ENCODE data around the gene MARK2. TPM values are rescaled to one million over a fixed set of nuclear protein-coding genes. Genes with fewer than 3 reads are reported as not detected.
"Not testable (repeated sequence)": the region's sequence is repeated elsewhere in the genome, so short reads cannot be mapped to it uniquely, and the experiment has no call there.

Gene MARK2
- polyA plus RNA-seq, 3 donors from 2014 or later: 28.6 to 73.8 (median 31.6) TPM

GRCh38 chr11:63850920-63851319 is 12.0 kb downstream of the MARK2 start:
- Mint-ChIP-seq H3K36me3 (peaks cover 0 to 5% (median 3%) of the 10 kb centered on the region in 3 donors), H3K27me3 (ENCODE audit: low read depth in 3 of 3) (peaks cover 0 to 4% (median 2%) of the 10 kb centered on the region in 3 donors), H3K4me1 (peaks cover 76 to 84% of the 10 kb centered on the region in 2 donors), H3K4me3 (peak overlapping the region; percentile 61 to 89 (median 76)), H3K27ac (peak overlapping the region; percentile 51 to 97 (median 94)), H3K9me3 (no peaks in the 10 kb centered on the region)
- DNase-seq: no peak

- no peak for DNase-seq
Measured at GRCh38 chr11:63851364-63851763, 12.5 kb downstream of the MARK2 start.

GRCh38 chr11:63853476-63853875 is 14.6 kb downstream of the MARK2 start:
- H3K4me1 Mint-ChIP-seq: peaks cover 76 to 87% of the 10 kb centered on the region in 2 donors
- peaks cover 0 to 5% (median 3%) of the 10 kb centered on the region in 3 donors for H3K36me3 Mint-ChIP-seq
- no peak for DNase-seq
- H3K4me3 Mint-ChIP-seq: peak overlapping the region in 3 of 5 donors; percentile 7 to 27 (median 21)
- peaks cover 2 to 7% (median 4%) of the 10 kb centered on the region in 3 donors for H3K27me3 Mint-ChIP-seq (ENCODE audit: low read depth in 3 of 3)
- peak overlapping the region in 5 of 6 donors; percentile 34 to 74 (median 69) for H3K27ac Mint-ChIP-seq
- H3K9me3 Mint-ChIP-seq: no peaks in the 10 kb centered on the region

More at GRCh38 chr11:63851364-63851763, 12.5 kb downstream of the MARK2 start:
- peak overlapping the region; percentile 51 to 97 (median 94) for H3K27ac Mint-ChIP-seq
- H3K4me1 Mint-ChIP-seq: peaks cover 78 to 85% of the 10 kb centered on the region in 2 donors
- H3K4me3 Mint-ChIP-seq: peak overlapping the region; percentile 61 to 89 (median 76)
- no peaks in the 10 kb centered on the region for H3K9me3 Mint-ChIP-seq
- H3K27me3 Mint-ChIP-seq (ENCODE audit: low read depth in 3 of 3): peaks cover 0 to 5% (median 2%) of the 10 kb centered on the region in 3 donors
- peaks cover 0 to 5% (median 3%) of the 10 kb centered on the region in 3 donors for H3K36me3 Mint-ChIP-seq

- peak overlapping the region; percentile 5 to 67 (median 42) for H3K4me3 Mint-ChIP-seq
Measured at GRCh38 chr11:63854696-63855095, 15.8 kb downstream of the MARK2 start.

GRCh38 chr11:63855975-63856374 is 17.1 kb downstream of the MARK2 start:
- H3K4me3 Mint-ChIP-seq: peak overlapping the region; percentile 57 to 73 (median 63)

More at GRCh38 chr11:63854696-63855095, 15.8 kb downstream of the MARK2 start:
- Mint-ChIP-seq H3K27me3 (ENCODE audit: low read depth in 3 of 3) (peaks cover 2 to 7% (median 4%) of the 10 kb centered on the region in 3 donors), H3K27ac (peak overlapping the region in 5 of 6 donors; percentile 50 to 87 (median 75)), H3K4me1 (peaks cover 75 to 85% of the 10 kb centered on the region in 2 donors), H3K36me3 (peaks cover 0 to 5% (median 2%) of the 10 kb centered on the region in 3 donors), H3K9me3 (no peaks in the 10 kb centered on the region)
- DNase-seq: no peak

GRCh38 chr11:63858628-63859550 is 20.0 kb downstream of the MARK2 start:
- peaks cover 4 to 7% (median 4%) of the 10 kb centered on the region in 3 donors for H3K27me3 Mint-ChIP-seq (ENCODE audit: low read depth in 3 of 3)
- peaks cover 63 to 67% of the 10 kb centered on the region in 2 donors for H3K4me1 Mint-ChIP-seq
- peaks cover 3 to 8% (median 6%) of the 10 kb centered on the region in 3 donors for H3K36me3 Mint-ChIP-seq
- DNase-seq: no peak
- peak overlapping the region in 1 of 5 donors; percentile 32 for H3K4me3 Mint-ChIP-seq
- no peaks in the 10 kb centered on the region for H3K9me3 Mint-ChIP-seq
- H3K27ac Mint-ChIP-seq: peak overlapping the region; percentile 19 to 78 (median 62)

More at GRCh38 chr11:63855975-63856374, 17.1 kb downstream of the MARK2 start:
- Mint-ChIP-seq H3K27me3 (ENCODE audit: low read depth in 3 of 3) (peaks cover 2 to 7% (median 4%) of the 10 kb centered on the region in 3 donors), H3K4me1 (peaks cover 70 to 75% of the 10 kb centered on the region in 2 donors), H3K27ac (peak overlapping the region; percentile 55 to 89 (median 79)), H3K36me3 (peaks cover 0 to 8% (median 3%) of the 10 kb centered on the region in 3 donors), H3K9me3 (no peaks in the 10 kb centered on the region)
- DNase-seq: no peak

- H3K9me3 Mint-ChIP-seq: no peaks in the 10 kb centered on the region
- H3K27me3 Mint-ChIP-seq (ENCODE audit: low read depth in 3 of 3): peaks cover 0 to 2% (median 0%) of the 10 kb centered on the region in 3 donors
- DNase-seq: no peak
- H3K27ac Mint-ChIP-seq: peak overlapping the region; percentile 79 to 91 (median 82)
- peaks cover 3 to 8% (median 6%) of the 10 kb centered on the region in 3 donors for H3K36me3 Mint-ChIP-seq
- peak overlapping the region in 4 of 5 donors; percentile 10 to 55 (median 42) for H3K4me3 Mint-ChIP-seq
- H3K4me1 Mint-ChIP-seq: peaks cover 62 to 69% of the 10 kb centered on the region in 2 donors
Measured at GRCh38 chr11:63862923-63863322, 24.0 kb downstream of the MARK2 start.

GRCh38 chr11:63863620-63864019 is 24.7 kb downstream of the MARK2 start:
- H3K27me3 Mint-ChIP-seq (ENCODE audit: low read depth in 3 of 3); H3K36me3 Mint-ChIP-seq; DNase-seq; H3K4me3 Mint-ChIP-seq; H3K9me3 Mint-ChIP-seq: not testable (repeated sequence)
- peaks cover 66 to 71% of the 10 kb centered on the region in 2 donors for H3K4me1 Mint-ChIP-seq
- peak overlapping the region in 3 of 6 donors; percentile 17 to 79 (median 53) for H3K27ac Mint-ChIP-seq

GRCh38 chr11:63866211-63866610 is 27.3 kb downstream of the MARK2 start:
- peak overlapping the region; percentile 38 to 83 (median 67) for H3K4me3 Mint-ChIP-seq
- H3K4me1 Mint-ChIP-seq: peaks cover 80 to 83% of the 10 kb centered on the region in 2 donors
- peaks cover 0 to 8% (median 3%) of the 10 kb centered on the region in 3 donors for H3K36me3 Mint-ChIP-seq
- H3K27ac Mint-ChIP-seq: peak overlapping the region; percentile 74 to 94 (median 87)
- DNase-seq: peak; percentile 84 to 90 (median 86)
- peaks cover 0 to 6% (median 0%) of the 10 kb centered on the region in 3 donors for H3K27me3 Mint-ChIP-seq (ENCODE audit: low read depth in 3 of 3)
- no peaks in the 10 kb centered on the region for H3K9me3 Mint-ChIP-seq

- no peak for DNase-seq
- Mint-ChIP-seq H3K4me1 (peaks cover 83 to 87% of the 10 kb centered on the region in 2 donors), H3K9me3 (no peaks in the 10 kb centered on the region), H3K36me3 (peaks cover 0 to 7% (median 3%) of the 10 kb centered on the region in 3 donors), H3K27ac (peak overlapping the region; percentile 74 to 94 (median 87)), H3K27me3 (ENCODE audit: low read depth in 3 of 3) (peaks cover 0 to 4% (median 0%) of the 10 kb centered on the region in 3 donors), H3K4me3 (peak overlapping the region in 3 of 5 donors; percentile 30 to 83 (median 78))
Measured at GRCh38 chr11:63867511-63867910, 28.6 kb downstream of the MARK2 start.

- Mint-ChIP-seq H3K9me3 (no peaks in the 10 kb centered on the region), H3K27me3 (ENCODE audit: low read depth in 3 of 3) (peaks cover 0 to 4% (median 0%) of the 10 kb centered on the region in 3 donors), H3K36me3 (no peaks in the 10 kb centered on the region), H3K27ac (peak overlapping the region; percentile 82 to 94 (median 91)), H3K4me1 (peaks cover 84 to 87% of the 10 kb centered on the region in 2 donors), H3K4me3 (peak overlapping the region; percentile 13 to 83 (median 56))
- DNase-seq: no peak
Measured at GRCh38 chr11:63868399-63869064, 29.6 kb downstream of the MARK2 start.

- Mint-ChIP-seq H3K27me3 (ENCODE audit: low read depth in 3 of 3) (peaks cover 0 to 4% (median 0%) of the 10 kb centered on the region in 3 donors), H3K36me3 (peaks cover 0 to under 1% (median 0%) of the 10 kb centered on the region in 3 donors), H3K9me3 (no peaks in the 10 kb centered on the region), H3K4me3 (peak overlapping the region; percentile 58 to 83 (median 64)), H3K27ac (peak overlapping the region; percentile 82 to 94 (median 87)), H3K4me1 (peaks cover 90 to 92% of the 10 kb centered on the region in 2 donors)
- no peak for DNase-seq
Measured at GRCh38 chr11:63869171-63869591, 30.3 kb downstream of the MARK2 start.

- Mint-ChIP-seq H3K4me3 (peak overlapping the region; percentile 58 to 80 (median 62)), H3K4me1 (peaks cover 95 to 96% of the 10 kb centered on the region in 2 donors), H3K27ac (peak overlapping the region; percentile 82 to 94 (median 86)), H3K27me3 (ENCODE audit: low read depth in 3 of 3) (peaks cover 0 to 4% (median 0%) of the 10 kb centered on the region in 3 donors), H3K9me3 (no peaks in the 10 kb centered on the region), H3K36me3 (peaks cover 0 to 4% (median 0%) of the 10 kb centered on the region in 3 donors)
- DNase-seq: peak; percentile 36 to 55 (median 47)
Measured at GRCh38 chr11:63869683-63870082, 30.8 kb downstream of the MARK2 start.

All from immature natural killer cell (primary cell).